HFF-Myc (cell line): Measurements from ENCODE around the gene TCERG1L.

Experiments
- DNase-seq: peaks from one replicate; pipeline ENCODE4 v3.0.0-alpha.2; 2011; ENCODE audit warnings: low read depth; ENCODE audit errors: extremely low read depth
- H3K4me3 ChIP-seq: replicated peaks from 2 replicates; pipeline ENCODE4 v1.5.1; 2011; ENCODE audit warnings: low read depth, mild to moderate bottlenecking, control low read depth, low read length
- TF ChIP-seq, protein P1 (sequence below): IDR thresholded peaks from 2 replicates; pipeline ENCODE4 v1.5.1; 2012; ENCODE audit warnings: mild to moderate bottlenecking, low read depth, low read length, control low read depth; ENCODE audit errors: missing control alignments

Gene TCERG1L

DNA sequence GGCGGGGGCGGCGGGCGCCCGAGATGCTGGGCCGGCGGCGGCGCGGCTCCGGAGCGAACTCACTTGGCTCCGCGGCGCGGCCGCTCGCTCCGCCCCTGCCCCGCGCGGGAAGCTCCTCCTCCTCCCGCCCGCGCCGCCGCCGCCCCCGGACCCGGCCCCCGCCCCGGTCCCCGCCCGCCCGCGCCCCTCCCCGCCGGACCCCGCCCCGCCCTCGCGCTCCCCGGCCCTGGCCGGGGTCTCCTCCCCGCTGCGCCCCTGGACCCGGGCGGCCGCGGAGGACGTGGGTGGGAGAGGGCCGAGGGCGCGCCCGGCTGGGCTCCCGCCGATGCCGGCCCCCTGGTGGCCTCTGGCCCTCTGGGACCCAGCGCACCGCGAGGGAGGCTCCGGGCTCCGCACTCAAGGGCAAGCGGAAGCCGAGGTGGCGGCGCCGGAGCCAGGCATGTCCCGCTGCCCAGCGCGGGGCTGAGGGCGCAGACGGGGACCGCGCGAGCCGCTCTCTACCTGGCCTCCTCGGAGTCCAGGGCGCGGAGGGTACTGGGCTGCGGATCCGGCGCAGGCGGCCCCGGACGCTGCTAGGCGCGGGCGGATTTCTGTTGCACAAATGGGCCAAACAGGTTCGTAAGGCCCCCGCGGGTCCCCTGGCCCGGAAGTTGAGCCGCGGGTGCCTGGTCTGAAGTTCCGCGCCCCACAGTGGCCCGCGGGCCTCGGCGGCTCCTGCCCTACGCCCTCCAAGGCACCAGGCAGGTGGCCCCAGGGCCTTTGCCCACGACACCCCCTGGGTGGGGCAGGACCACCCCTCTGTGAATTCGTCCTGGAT lies at the start of gene TCERG1L:
Gene TCERG1L (minus strand): TSS at position 61 of the 817 bp plus-strand sequence. CDS start 86 bp downstream, outside the sequence.
- DNase-seq: no peak
- H3K4me3 ChIP-seq: no peak within 1 kb of the TSS

GRCh38 chr10:131358741-131359442 lies 47.4 kb upstream of the TCERG1L start:
- DNase-seq: no peak
- H3K4me3 ChIP-seq: no peak overlapping the region
- TF ChIP-seq, protein P1, sequence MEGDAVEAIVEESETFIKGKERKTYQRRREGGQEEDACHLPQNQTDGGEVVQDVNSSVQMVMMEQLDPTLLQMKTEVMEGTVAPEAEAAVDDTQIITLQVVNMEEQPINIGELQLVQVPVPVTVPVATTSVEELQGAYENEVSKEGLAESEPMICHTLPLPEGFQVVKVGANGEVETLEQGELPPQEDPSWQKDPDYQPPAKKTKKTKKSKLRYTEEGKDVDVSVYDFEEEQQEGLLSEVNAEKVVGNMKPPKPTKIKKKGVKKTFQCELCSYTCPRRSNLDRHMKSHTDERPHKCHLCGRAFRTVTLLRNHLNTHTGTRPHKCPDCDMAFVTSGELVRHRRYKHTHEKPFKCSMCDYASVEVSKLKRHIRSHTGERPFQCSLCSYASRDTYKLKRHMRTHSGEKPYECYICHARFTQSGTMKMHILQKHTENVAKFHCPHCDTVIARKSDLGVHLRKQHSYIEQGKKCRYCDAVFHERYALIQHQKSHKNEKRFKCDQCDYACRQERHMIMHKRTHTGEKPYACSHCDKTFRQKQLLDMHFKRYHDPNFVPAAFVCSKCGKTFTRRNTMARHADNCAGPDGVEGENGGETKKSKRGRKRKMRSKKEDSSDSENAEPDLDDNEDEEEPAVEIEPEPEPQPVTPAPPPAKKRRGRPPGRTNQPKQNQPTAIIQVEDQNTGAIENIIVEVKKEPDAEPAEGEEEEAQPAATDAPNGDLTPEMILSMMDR: no peak

More for the DNA sequence above, at the start of gene TCERG1L:
- TF ChIP-seq, protein P1: no peak

DNA sequence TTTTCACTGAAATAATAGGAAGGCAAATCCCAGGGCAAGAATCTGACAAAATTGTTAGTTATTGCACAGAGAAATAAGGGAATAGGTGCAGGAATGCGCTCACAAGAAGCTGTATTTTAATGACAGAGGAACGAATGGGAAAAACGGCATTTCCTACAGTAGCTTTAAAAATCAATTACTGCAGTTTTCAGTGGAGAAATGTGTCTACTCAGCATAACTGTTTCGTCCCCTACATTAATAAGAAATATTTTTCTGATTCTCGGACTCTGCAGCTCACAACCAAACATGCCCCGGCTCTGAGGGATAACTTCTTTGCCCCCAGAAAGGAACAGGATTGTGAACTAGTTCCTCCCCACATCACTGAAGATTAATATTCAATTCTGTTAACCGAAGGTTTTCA lies 44.9 kb upstream of the TCERG1L start:
- TF ChIP-seq, protein P1: no peak
- H3K4me3 ChIP-seq: no peak overlapping the region
- DNase-seq: no peak

DNA sequence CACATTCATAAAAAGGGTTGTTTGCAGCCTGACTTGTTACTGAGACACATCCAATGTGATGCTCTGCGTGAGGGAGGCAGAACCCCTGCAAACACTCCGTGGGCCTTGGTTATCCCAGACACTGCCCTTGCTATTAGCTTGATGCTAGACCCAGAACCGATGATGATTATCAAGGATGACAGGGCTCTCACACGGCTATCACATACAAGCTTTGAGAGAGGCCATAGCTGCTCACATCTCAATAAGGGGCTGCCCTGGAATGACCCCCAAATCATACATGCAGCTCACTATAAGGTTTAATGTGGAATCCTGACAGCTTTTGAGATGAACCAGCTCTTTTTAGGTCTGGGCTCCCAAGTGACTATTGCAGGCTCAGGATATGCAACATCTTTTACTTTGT lies 44.4 kb upstream of the TCERG1L start:
- H3K4me3 ChIP-seq: no peak overlapping the region
- DNase-seq: no peak
- TF ChIP-seq, protein P1: no peak

DNA sequence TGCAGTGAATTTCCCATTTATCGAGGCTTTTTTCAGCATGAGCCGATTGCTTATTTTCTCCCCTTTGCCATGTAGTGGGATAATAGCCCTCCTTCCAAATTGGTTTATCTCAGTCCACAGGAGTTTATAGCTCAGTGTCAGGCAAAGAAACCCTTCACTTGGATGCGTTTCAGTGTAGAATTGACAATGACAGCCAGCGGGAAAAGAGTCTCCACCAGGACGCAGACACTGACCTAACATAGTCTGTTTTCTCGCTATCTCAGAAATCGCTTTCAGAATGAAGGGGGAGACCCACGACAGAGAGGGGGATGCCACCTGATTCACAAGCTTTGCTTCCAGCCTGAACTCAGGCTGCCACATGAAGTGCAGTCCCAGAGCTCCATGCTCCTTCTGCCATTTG lies 43.5 kb upstream of the TCERG1L start:
- TF ChIP-seq, protein P1: no peak
- no peak for DNase-seq

DNA sequence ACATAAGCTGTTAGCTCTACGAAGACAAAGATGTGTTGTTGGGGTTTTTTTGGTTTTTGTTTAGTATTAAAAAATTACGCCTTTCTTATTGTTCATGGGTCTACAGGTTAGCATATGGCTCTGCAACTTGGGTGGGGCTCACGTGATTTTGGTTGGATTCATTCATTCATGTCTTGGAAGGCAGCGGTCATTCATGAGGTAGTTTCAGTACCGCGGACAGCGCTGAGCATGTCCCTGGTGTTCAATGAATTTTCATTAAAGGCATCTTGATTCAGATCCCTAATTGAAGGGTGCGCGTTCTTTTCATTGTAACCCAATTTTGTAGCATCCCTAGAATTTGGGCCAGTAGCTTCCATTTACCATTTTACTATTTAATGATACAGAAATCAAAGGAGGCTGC lies 42.9 kb upstream of the TCERG1L start:
- TF ChIP-seq, protein P1: no peak
- DNase-seq: no peak
- H3K4me3 ChIP-seq: no peak overlapping the region

More for the DNA sequence above, 43.5 kb upstream of the TCERG1L start:
- H3K4me3 ChIP-seq: no peak overlapping the region
